Smooth muscle cell (in vitro differentiated cells): ENCODE data around the gene SLC11A1. TPM values are rescaled to one million over a fixed set of nuclear protein-coding genes. Genes with fewer than 3 reads are reported as not detected.

ENCODE experiments used
- DNase-seq: peaks from one replicate; lab custom pipeline; 2025; ENCODE audit not compliant: unreplicated experiment; lab: John Stamatoyannopoulos, UW
- H2AFZ ChIP-seq: fragments of 200-600 bp; sonication (generic); 2 replicates; pipeline ENCODE4 v1.6.0; 2016; ENCODE audit warnings: antibody characterized with exemption, low read depth, mild to moderate bottlenecking
- H3F3A ChIP-seq: fragments of 200-600 bp; sonication (generic); 2 replicates; pipeline ENCODE4 v1.6.0; 2017; ENCODE audit warnings: antibody characterized with exemption, low read depth
- H3K27ac ChIP-seq: fragments of 200-600 bp; sonication (generic); 2 replicates; pipeline ENCODE4 v1.5.1; 2016; ENCODE audit warnings: low read depth, mild to moderate bottlenecking
- H3K27me3 ChIP-seq: fragments of 200-600 bp; sonication (generic); 2 replicates; pipeline ENCODE4 v1.6.1; 2016; ENCODE audit warnings: low read depth, mild to moderate bottlenecking
- H3K36me3 ChIP-seq: fragments of 200-600 bp; sonication (generic); 2 replicates; pipeline ENCODE4 v1.5.1; 2016; ENCODE audit warnings: low read depth
- H3K4me1 ChIP-seq: fragments of 200-600 bp; sonication (generic); 2 replicates; pipeline ENCODE4 v1.5.1; 2016; ENCODE audit warnings: low read depth
- H3K4me2 ChIP-seq: fragments of 200-600 bp; sonication (generic); 2 replicates; pipeline ENCODE4 v1.6.0; 2016; ENCODE audit warnings: mild to moderate bottlenecking
- H3K4me3 ChIP-seq: fragments of 200-600 bp; sonication (generic); 2 replicates; pipeline ENCODE4 v1.5.1; 2016; ENCODE audit warnings: mild to moderate bottlenecking
- H3K79me2 ChIP-seq: fragments of 200-600 bp; sonication (generic); 2 replicates; pipeline ENCODE4 v1.6.0; 2016; ENCODE audit warnings: low read depth, mild to moderate bottlenecking
- H3K9ac ChIP-seq: fragments of 200-600 bp; sonication (generic); 2 replicates; pipeline ENCODE4 v1.6.0; 2016; ENCODE audit warnings: low read depth
- H3K9me3 ChIP-seq: fragments of 200-600 bp; sonication (generic); replicated peaks from 2 replicates; pipeline ENCODE4 v1.5.1; 2016; ENCODE audit warnings: low read depth
- H4K20me1 ChIP-seq: fragments of 200-600 bp; sonication (generic); 2 replicates; pipeline ENCODE4 v1.6.0; 2016; ENCODE audit warnings: low read depth
- CTCF ChIP-seq: fragments of 200-600 bp; sonication (generic); IDR thresholded peaks from 2 replicates; pipeline ENCODE4 v1.5.1; 2017; ENCODE audit warnings: borderline replicate concordance, mild to moderate bottlenecking, antibody characterized with exemption; ENCODE audit not compliant: insufficient read depth, poor library complexity, severe bottlenecking
- WGBS: methylation state at CpG from one replicate; pipeline ENCODE4 v1.1.7; 2016; ENCODE audit warnings: low lambda C conversion rate; 5-methylcytosine and 5-hydroxymethylcytosine counted together
- polyA plus RNA-seq: library from polyadenylated mRNA; unstranded; fragments of >200 nt; fragmentation: Nextera tagmentation; extraction: Ambion mirVana; gene quantifications from 2 replicates; pipeline ENCODE4 v1.2.1, GENCODE V29; 2016
- total RNA-seq: library from RNA; depleted of rRNA; stranded (reverse); fragments of >200 nt; gene quantifications from 2 replicates; pipeline ENCODE4 v1.2.3, GENCODE V29; 2014

The SLC11A1 gene
- total and polyA plus RNA-seq, 2 experiments from 2014 or later: 0.31 to 0.38 TPM

- H3K4me2 ChIP-seq: peak overlapping the region; percentile 79
- H3K4me1 ChIP-seq: peaks cover 4% of the 10 kb centered on the region
- H3K9ac ChIP-seq: peak overlapping the region; percentile 22
- peak overlapping the region; percentile 39 for H3K4me3 ChIP-seq
- H4K20me1 ChIP-seq: no peaks in the 10 kb centered on the region
- H2AFZ ChIP-seq: peak overlapping the region; percentile 54
- no peaks in the 10 kb centered on the region for H3K36me3 ChIP-seq
- H3F3A ChIP-seq: peaks cover 44% of the 10 kb centered on the region
- H3K27me3 ChIP-seq: no peaks in the 10 kb centered on the region
- WGBS: 8% methylated on average over 49 of the region's 60 CpGs
- H3K79me2 ChIP-seq: no peaks in the 10 kb centered on the region
- no peaks in the 10 kb centered on the region for H3K9me3 ChIP-seq
- TF ChIP-seq CTCF: no peak
- DNase-seq: peak; percentile 33
- H3K27ac ChIP-seq: peak overlapping the region; percentile 79
Measured at GRCh38 chr2:218367415-218368149, 14.5 kb upstream of the SLC11A1 start.

- WGBS: 75% methylated on average over 18 of the region's 21 CpGs
- Histone ChIP-seq H3K9ac (peak overlapping the region; percentile 22), H3K4me1 (peaks cover 4% of the 10 kb centered on the region), H3K4me2 (peak overlapping the region; percentile 79), H3K27ac (peak overlapping the region; percentile 79), H4K20me1 (no peaks in the 10 kb centered on the region), H2AFZ (peak overlapping the region; percentile 54), H3K4me3 (peak overlapping the region; percentile 39), H3K36me3 (no peaks in the 10 kb centered on the region), H3F3A (peaks cover 44% of the 10 kb centered on the region), H3K79me2 (no peaks in the 10 kb centered on the region), H3K27me3 (no peaks in the 10 kb centered on the region), H3K9me3 (no peaks in the 10 kb centered on the region)
- no peak for TF ChIP-seq CTCF
- DNase-seq: no peak
Measured at GRCh38 chr2:218368150-218368528, 13.9 kb upstream of the SLC11A1 start.

- Histone ChIP-seq H3K4me1 (peaks cover 4% of the 10 kb centered on the region), H3K9me3 (no peaks in the 10 kb centered on the region), H3K79me2 (no peaks in the 10 kb centered on the region), H3F3A (peaks cover 44% of the 10 kb centered on the region), H3K27ac (peak overlapping the region; percentile 79), H4K20me1 (no peaks in the 10 kb centered on the region), H3K27me3 (no peaks in the 10 kb centered on the region), H3K4me3 (no peak overlapping the region), H3K9ac (no peak overlapping the region), H2AFZ (no peak overlapping the region), H3K36me3 (no peaks in the 10 kb centered on the region), H3K4me2 (peak overlapping the region; percentile 49)
- WGBS: 56% methylated on average over 27 of the region's 27 CpGs
- TF ChIP-seq CTCF: no peak
- DNase-seq: no peak
Measured at GRCh38 chr2:218368621-218369153, 13.4 kb upstream of the SLC11A1 start.

GRCh38 chr2:218369330-218369729 is 12.7 kb upstream of the SLC11A1 start:
- H3K9me3 ChIP-seq: no peaks in the 10 kb centered on the region
- no peaks in the 10 kb centered on the region for H3K79me2 ChIP-seq
- H3K36me3 ChIP-seq: no peaks in the 10 kb centered on the region
- no peak overlapping the region for H2AFZ ChIP-seq
- no peak overlapping the region for H3K4me2 ChIP-seq
- no peak for TF ChIP-seq CTCF
- peaks cover 4% of the 10 kb centered on the region for H3K4me1 ChIP-seq
- 71% methylated on average over 2 of the region's 2 CpGs for WGBS
- no peak overlapping the region for H3K4me3 ChIP-seq
- H3K27me3 ChIP-seq: no peaks in the 10 kb centered on the region
- no peak overlapping the region for H3K9ac ChIP-seq
- H3K27ac ChIP-seq: peak overlapping the region; percentile 79
- no peaks in the 10 kb centered on the region for H4K20me1 ChIP-seq
- peaks cover 44% of the 10 kb centered on the region for H3F3A ChIP-seq
- no peak for DNase-seq
